Neural cell (in vitro differentiated cells): ENCODE measurements around the gene HLCS.

Experiments used
- CTCF ChIP-seq: fragments of 450-650 bp; IDR thresholded peaks from 2 replicates; pipeline ENCODE4 v1.5.1; 2014; ENCODE audit warnings: antibody characterized with exemption, mild to moderate bottlenecking, moderate library complexity; ENCODE audit not compliant: poor library complexity, severe bottlenecking
- EZH2 ChIP-seq: fragments of 200-600, 300-800 bp; shearing (Covaris generic), sonication (generic); IDR thresholded peaks from 2 replicates; pipeline ENCODE4 v1.6.1; 2014; ENCODE audit warnings: antibody characterized with exemption, low read length, borderline replicate concordance, mild to moderate bottlenecking; ENCODE audit not compliant: insufficient read depth, poor library complexity, severe bottlenecking
- MXI1 ChIP-seq: fragments of 450-650 bp; conservative IDR thresholded peaks from 2 replicates; pipeline ENCODE4 v1.6.1; 2014; ENCODE audit warnings: antibody characterized with exemption, mild to moderate bottlenecking; ENCODE audit not compliant: poor library complexity, severe bottlenecking
- POLR2AphosphoS5 ChIP-seq: IDR thresholded peaks from 2 replicates; pipeline ENCODE4 v1.6.1; 2012
- RAD21 ChIP-seq: fragments of 450-650 bp; conservative IDR thresholded peaks from 2 replicates; pipeline ENCODE4 v1.6.1; 2014; ENCODE audit warnings: antibody characterized with exemption, mild to moderate bottlenecking, moderate library complexity
- REST ChIP-seq: IDR thresholded peaks from 2 replicates; pipeline ENCODE4 v1.6.1; 2012; ENCODE audit warnings: borderline replicate concordance
- SMC3 ChIP-seq: fragments of 450-650 bp; conservative IDR thresholded peaks from 2 replicates; pipeline ENCODE4 v1.6.1; 2014; ENCODE audit warnings: antibody characterized with exemption, mild to moderate bottlenecking, moderate library complexity; ENCODE audit not compliant: poor library complexity
- TAF1 ChIP-seq: IDR thresholded peaks from 2 replicates; pipeline ENCODE4 v1.6.1; 2012; ENCODE audit warnings: low read depth

- TF ChIP-seq CTCF (no peak), MXI1 (no peak), EZH2 (no peak), RAD21 (no peak), SMC3 (no peak), TAF1 (no peak), POLR2AphosphoS5 (no peak), REST (no peak)
These were observed 252.7 kb downstream of the HLCS start for GRCh38 chr21:36713746-36714145.
